HG02763 (cell line): ENCODE data around the gene PTPRD.

Experiments used
- ATAC-seq: cut with Tn5 transposase; IDR thresholded peaks from one replicate; pipeline ENCODE4 v1.9.1; 2021; ENCODE audit warnings: mild to moderate bottlenecking, moderate library complexity; ENCODE audit not compliant: unreplicated experiment

The PTPRD gene

GRCh38 chr9:8382777-8383527, 2229.8 kb downstream of the PTPRD start:
- ATAC-seq: no peak

- no peak for ATAC-seq
These were observed 2230.5 kb downstream of the PTPRD start for GRCh38 chr9:8382266-8382665.

GRCh38 chr9:8381601-8382000, 2231.2 kb downstream of the PTPRD start:
- ATAC-seq: no peak

GRCh38 chr9:8374471-8374870, 2238.3 kb downstream of the PTPRD start:
- no peak for ATAC-seq

- ATAC-seq: no peak
These were observed 2241.1 kb downstream of the PTPRD start for GRCh38 chr9:8371686-8372085.

- no peak for ATAC-seq
These were observed 2246.5 kb downstream of the PTPRD start for GRCh38 chr9:8366161-8366926.

- ATAC-seq: no peak
These were observed 2247.2 kb downstream of the PTPRD start for GRCh38 chr9:8365466-8366160.

- ATAC-seq: peak; percentile 44
These were observed 2247.8 kb downstream of the PTPRD start for GRCh38 chr9:8365029-8365428.

GRCh38 chr9:8364026-8364752, 2248.6 kb downstream of the PTPRD start:
- no peak for ATAC-seq

- peak; percentile 54 for ATAC-seq
These were observed 2250.6 kb downstream of the PTPRD start for GRCh38 chr9:8362250-8362649.

GRCh38 chr9:8361364-8361763, 2251.4 kb downstream of the PTPRD start:
- no peak for ATAC-seq

- ATAC-seq: no peak
These were observed 2256.4 kb downstream of the PTPRD start for GRCh38 chr9:8356406-8356805.

GRCh38 chr9:8351436-8351835, 2261.4 kb downstream of the PTPRD start:
- no peak for ATAC-seq

- no peak for ATAC-seq
These were observed 2262.9 kb downstream of the PTPRD start for GRCh38 chr9:8349901-8350300.

GRCh38 chr9:8349376-8349775, 2263.4 kb downstream of the PTPRD start:
- no peak for ATAC-seq

- no peak for ATAC-seq
These were observed 2264.0 kb downstream of the PTPRD start for GRCh38 chr9:8348756-8349155.

- no peak for ATAC-seq
These were observed 2266.5 kb downstream of the PTPRD start for GRCh38 chr9:8346296-8346695.

- ATAC-seq: no peak
These were observed 2273.9 kb downstream of the PTPRD start for GRCh38 chr9:8338767-8339510.

- no peak for ATAC-seq
These were observed 2274.7 kb downstream of the PTPRD start for GRCh38 chr9:8337834-8338766.
